Aorta (tissue), 5 donors: ENCODE measurements around the gene KIAA1755. TPM values are rescaled to one million over a fixed set of nuclear protein-coding genes. Genes with fewer than 3 reads are reported as not detected.
A peak's percentile ranks its signal among the peaks of the same experiment; 100 is the strongest.

ENCODE experiments used
- ATAC-seq: fragments of 200-7000 bp; cut with Tn5 transposase; one replicate; pipeline ENCODE4 v1.9.1; 2022; ENCODE audit warnings: moderate library complexity; ENCODE audit not compliant: low FRiP score
- DNase-seq, 2 donors: peaks; one replicate each; pipeline ENCODE4 v3.0.0-alpha.2; 2020
- H3K27ac ChIP-seq, 2 donors: one replicate each; pipeline ENCODE4 v1.5.1; 2013; ENCODE audit warnings: low read length in 2 of 2, mild to moderate bottlenecking in 2 of 2, moderate library complexity in 2 of 2, control low read depth in 1 of 2, inconsistent platforms in 1 of 2, low read depth in 1 of 2
- H3K27me3 ChIP-seq, 2 donors: one replicate each; pipeline ENCODE4 v1.6.1; 2013; ENCODE audit warnings: control low read depth in 1 of 2, low read length in 1 of 2, mild to moderate bottlenecking in 1 of 2, moderate library complexity in 1 of 2; ENCODE audit not compliant: insufficient read depth in 2 of 2, control insufficient read depth in 1 of 2
- H3K36me3 ChIP-seq, 2 donors: one replicate each; pipeline ENCODE4 v1.6.1; 2013; ENCODE audit warnings: control low read depth in 1 of 2, low read length in 1 of 2, mild to moderate bottlenecking in 1 of 2; ENCODE audit not compliant: insufficient read depth in 2 of 2, control insufficient read depth in 1 of 2
- H3K4me1 ChIP-seq, 2 donors: one replicate each; pipeline ENCODE4 v1.6.1; 2013; ENCODE audit warnings: low read length in 2 of 2, control low read depth in 1 of 2, mild to moderate bottlenecking in 1 of 2, moderate library complexity in 1 of 2; ENCODE audit not compliant: insufficient read depth in 2 of 2, control insufficient read depth in 1 of 2
- H3K4me3 ChIP-seq, 2 donors: one replicate each; pipeline ENCODE4 v1.5.1; 2013; ENCODE audit warnings: low read length in 2 of 2, control low read depth in 1 of 2, mild to moderate bottlenecking in 1 of 2
- H3K9me3 ChIP-seq: one replicate; pipeline ENCODE4 v1.6.1; 2013; ENCODE audit warnings: mild to moderate bottlenecking, low read length; ENCODE audit not compliant: control insufficient read depth
- WGBS, 2 donors: extraction: QIAGEN DNeasy Blood & Tissue Kit; methylation state at CpG; one replicate each; pipeline ENCODE4 v1.1.7; 2013; 5-methylcytosine and 5-hydroxymethylcytosine counted together
- intact Hi-C, 2 donors: fragments of 100-400 bp; cut with DNase I; formaldehyde crosslinking; loops; one replicate each; pipeline versions ENCODE4 v1.14.2 to v1.15.0; 2022
- polyA plus RNA-seq, 2 donors: library from polyadenylated mRNA; stranded (reverse); fragments of 200-250 nt; gene quantifications; one replicate each; pipeline ENCODE4 v1.2.3, GENCODE V29; 2013
- total RNA-seq, 2 donors: library from RNA; stranded (reverse); fragmentation: NEBNext Ultra II Directional; extraction: Animal tissue kit (Norgen Biotek cat#: 25700); gene quantifications; one replicate each; pipeline ENCODE4 v1.2.1, GENCODE V29; 2021
- donor health status: healthy with polysubstance abuse.
- donor health status: Bipolar disorder and iron deficiency.
- donor health status: DM: no; HTN: no; CAD: no.
- donor health status: DM: no; HTN: no; CAD: no.
- donor health status: DM: yes; HTN: yes; CAD: no.

Gene KIAA1755
- total and polyA plus RNA-seq, 4 donors: 2.0 to 46.4 (median 20.6) TPM

DNA sequence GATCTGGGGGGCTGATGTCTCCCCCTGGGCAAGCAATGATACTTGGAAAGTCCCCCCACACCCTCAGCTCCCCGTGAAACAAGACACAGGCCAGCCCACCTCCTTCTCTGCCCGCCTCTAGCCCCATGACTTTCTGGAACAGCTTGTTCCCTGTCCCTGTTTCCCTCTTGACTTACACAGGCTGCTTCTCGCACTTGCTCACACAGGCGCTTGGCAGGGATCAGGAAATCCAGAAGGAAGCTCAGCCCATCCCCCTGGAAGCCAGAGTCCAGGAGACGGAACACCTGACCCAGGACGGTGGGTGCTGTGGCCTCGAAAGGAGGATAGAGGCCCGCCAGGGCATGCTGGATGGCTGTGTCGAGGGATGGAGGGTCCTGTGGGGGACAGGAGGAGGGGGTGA, 14.8 kb downstream of the KIAA1755 start:
- intact Hi-C loops: no loop called here
- Histone ChIP-seq H3K36me3 (no peaks in the 10 kb centered on the region), H3K4me3 (no peak overlapping the region), H3K27me3 (no peaks in the 10 kb centered on the region), H3K27ac (peak overlapping the region in 1 of 2 donors; percentile 0), H3K4me1 (no peaks in the 10 kb centered on the region), H3K9me3 (no peaks in the 10 kb centered on the region)
- DNase-seq (no peak), ATAC-seq (no peak)
- WGBS, 2 donors: 70 to 76% methylated on average over 9 of the region's 9 CpGs

GRCh38 chr20:38243709-38244020, 16.9 kb downstream of the KIAA1755 start:
- WGBS, 2 donors: 79% methylated on average over 2 of the region's 2 CpGs
- no peak for DNase-seq
- Histone ChIP-seq H3K27me3 (no peaks in the 10 kb centered on the region), H3K9me3 (no peaks in the 10 kb centered on the region), H3K4me3 (no peak overlapping the region), H3K4me1 (no peaks in the 10 kb centered on the region), H3K36me3 (no peaks in the 10 kb centered on the region), H3K27ac (no peak overlapping the region)
- intact Hi-C loops: loop anchor here in 1 of 2 donors (5.0 kb wide), 1 partner anchor 54 kb away; no protein-coding TSS in a partner anchor
- no peak for ATAC-seq

DNA sequence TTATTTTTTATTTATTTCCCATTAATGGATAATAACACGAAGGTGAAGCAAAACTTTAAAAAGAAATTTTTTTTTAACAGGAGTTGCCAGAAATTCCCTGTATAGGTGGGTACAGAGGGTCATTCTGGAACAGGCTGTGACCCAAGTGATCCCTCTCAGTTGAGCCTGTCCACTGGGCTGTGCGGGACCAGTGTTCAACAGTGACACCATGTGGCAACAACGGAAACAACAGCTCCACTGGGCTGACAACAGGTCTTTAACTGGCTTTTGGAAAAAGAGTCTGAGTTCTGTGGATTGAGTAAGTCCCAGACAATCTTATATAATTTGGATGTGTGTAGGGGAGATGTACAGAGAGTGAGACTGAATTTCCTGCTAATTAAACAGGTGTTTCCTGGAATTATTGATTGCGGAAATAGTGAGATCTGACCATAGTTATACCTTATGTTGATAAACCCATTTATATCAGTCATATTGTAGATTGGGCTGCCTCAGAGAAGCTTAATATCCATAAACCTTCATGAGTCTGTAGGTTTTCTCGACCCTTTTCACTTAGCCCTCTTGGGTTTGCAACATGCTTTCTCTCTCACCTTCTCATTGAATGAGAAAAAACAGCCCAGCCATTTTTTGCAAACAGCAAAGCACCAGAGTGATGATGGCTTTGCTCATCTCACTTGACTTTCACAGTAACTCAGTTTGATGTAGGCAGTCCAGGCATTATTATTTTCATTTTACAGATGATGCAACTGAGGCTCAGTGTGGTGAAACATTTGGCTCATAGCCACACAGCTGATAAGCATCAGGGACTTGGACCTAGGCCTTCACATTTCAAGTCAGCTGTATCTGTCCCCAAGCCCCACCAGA, 17.5 kb downstream of the KIAA1755 start:
- H3K36me3 ChIP-seq: no peaks in the 10 kb centered on the region
- no peaks in the 10 kb centered on the region for H3K9me3 ChIP-seq
- DNase-seq (no peak), ATAC-seq (no peak)
- H3K4me1 ChIP-seq: no peaks in the 10 kb centered on the region
- no peak overlapping the region for H3K4me3 ChIP-seq
- intact Hi-C loops: loop anchor here in 1 of 2 donors (5.0 kb wide), 1 partner anchor 54 kb away; no protein-coding TSS in a partner anchor
- H3K27ac ChIP-seq: no peak overlapping the region
- no peaks in the 10 kb centered on the region for H3K27me3 ChIP-seq
- 62 to 65% methylated on average over 5 of the region's 5 CpGs for WGBS, 2 donors

DNA sequence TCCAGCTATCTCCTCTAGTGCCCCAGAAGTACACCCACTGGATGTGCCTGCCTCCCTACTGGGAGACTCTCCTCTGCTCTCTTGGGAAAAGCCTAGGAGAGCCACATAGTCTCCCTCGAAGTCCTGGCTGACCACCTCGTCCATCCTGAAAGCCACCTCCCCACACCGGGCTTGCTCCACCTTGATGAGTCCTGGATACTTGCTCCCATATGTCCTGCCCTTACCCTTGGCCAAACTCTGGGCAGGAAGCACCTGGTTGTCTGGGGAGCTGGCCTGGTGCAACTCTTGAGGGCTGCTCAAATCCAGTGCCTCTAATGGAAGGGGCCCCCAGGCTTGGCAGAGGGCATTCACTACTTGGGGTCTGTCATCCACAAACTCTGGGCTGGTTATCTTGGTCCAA, 19.3 kb downstream of the KIAA1755 start:
- no peak for ATAC-seq
- intact Hi-C loops: loop anchor here in 1 of 2 donors (5.0 kb wide), 1 partner anchor 56 kb away; no protein-coding TSS in a partner anchor

GRCh38 chr20:38239441-38239840, 21.1 kb downstream of the KIAA1755 start:
- ATAC-seq (no peak), DNase-seq (no peak)
- 39 to 63% methylated on average over 3 of the region's 3 CpGs for WGBS, 2 donors
- no peak overlapping the region for H3K27ac ChIP-seq
- H3K36me3 ChIP-seq: no peaks in the 10 kb centered on the region
- no peaks in the 10 kb centered on the region for H3K9me3 ChIP-seq
- H3K4me1 ChIP-seq: no peaks in the 10 kb centered on the region
- H3K4me3 ChIP-seq: no peak overlapping the region
- intact Hi-C loops: no loop called here
- no peaks in the 10 kb centered on the region for H3K27me3 ChIP-seq

More for the DNA sequence above, 19.3 kb downstream of the KIAA1755 start:
- no peaks in the 10 kb centered on the region for H3K9me3 ChIP-seq
- H3K36me3 ChIP-seq: no peaks in the 10 kb centered on the region
- no peak overlapping the region for H3K4me3 ChIP-seq
- 89 to 94% methylated on average over 3 of the region's 3 CpGs for WGBS, 2 donors
- DNase-seq: peak in 1 of 2 donors; percentile 48
- no peak overlapping the region for H3K27ac ChIP-seq
- H3K4me1 ChIP-seq: no peaks in the 10 kb centered on the region
- H3K27me3 ChIP-seq: no peaks in the 10 kb centered on the region

GRCh38 chr20:38238829-38239228, 21.7 kb downstream of the KIAA1755 start:
- Histone ChIP-seq H3K27me3 (no peaks in the 10 kb centered on the region), H3K9me3 (no peaks in the 10 kb centered on the region), H3K27ac (no peak overlapping the region), H3K4me3 (no peak overlapping the region), H3K4me1 (no peaks in the 10 kb centered on the region), H3K36me3 (no peaks in the 10 kb centered on the region)
- intact Hi-C loops: no loop called here
- DNase-seq (no peak), ATAC-seq (no peak)
- WGBS, 2 donors: 73 to 75% methylated on average over 3 of the region's 3 CpGs

- 88 to 91% methylated on average over 3 of the region's 3 CpGs for WGBS, 2 donors
- ATAC-seq: no peak
- no peak overlapping the region for H3K27ac ChIP-seq
- H3K4me1 ChIP-seq: no peaks in the 10 kb centered on the region
- no peak overlapping the region for H3K4me3 ChIP-seq
- intact Hi-C loops: no loop called here
- H3K36me3 ChIP-seq: no peaks in the 10 kb centered on the region
- no peaks in the 10 kb centered on the region for H3K9me3 ChIP-seq
- H3K27me3 ChIP-seq: no peaks in the 10 kb centered on the region
- no peak for DNase-seq
These were observed 23.2 kb downstream of the KIAA1755 start for GRCh38 chr20:38237381-38237780.

- no peaks in the 10 kb centered on the region for H3K36me3 ChIP-seq
- no peaks in the 10 kb centered on the region for H3K4me1 ChIP-seq
- no peaks in the 10 kb centered on the region for H3K27me3 ChIP-seq
- no peak overlapping the region for H3K27ac ChIP-seq
- WGBS, 2 donors: 34 to 35% methylated on average over 10 of the region's 10 CpGs
- ATAC-seq (peak; percentile 34), DNase-seq (peak in 1 of 2 donors; percentile 74)
- H3K9me3 ChIP-seq: no peaks in the 10 kb centered on the region
- intact Hi-C loops: loop anchor here (2.0 kb wide), 3 partner anchors 59 to 91 kb away; no protein-coding TSS in a partner anchor
- H3K4me3 ChIP-seq: no peak overlapping the region
These were observed 28.9 kb downstream of the KIAA1755 start for GRCh38 chr20:38231531-38232121.
